HCEC 1CT (cell line): ENCODE results near the gene AMY2B.
"Not testable (repeated sequence)": the region's sequence is repeated elsewhere in the genome, so short reads cannot be mapped to it uniquely, and the experiment has no call there.

ENCODE experiments used
- DNase-seq: peaks from one replicate; pipeline ENCODE4 v3.0.0-alpha.2; 2017

Gene AMY2B

DNA sequence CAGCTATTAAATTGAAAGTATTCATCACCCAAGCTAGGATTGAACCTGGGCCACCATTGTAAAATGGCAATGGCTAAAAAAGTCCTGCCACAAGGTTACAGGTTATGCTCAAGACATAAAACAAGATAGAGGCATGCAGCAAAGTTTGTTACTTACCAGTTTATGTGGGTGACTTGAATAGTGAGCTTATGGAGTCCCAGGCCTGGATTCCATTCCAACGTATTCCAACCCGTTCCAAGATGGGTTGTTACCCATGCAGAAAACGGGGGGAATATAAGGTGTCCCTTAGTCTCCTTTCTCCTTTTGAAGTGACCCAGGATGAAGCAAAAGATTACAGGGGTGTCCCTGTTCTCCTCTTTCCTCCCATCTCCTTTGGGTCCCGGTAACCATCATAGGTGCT is 56.0 kb downstream of the AMY2B start:
- DNase-seq: not testable (repeated sequence)
